K562 (cell line): ENCODE data around the gene MCL1. TPM values are rescaled to one million over a fixed set of nuclear protein-coding genes. Genes with fewer than 3 reads are reported as not detected.
A peak's percentile ranks its signal among the peaks of the same experiment; 100 is the strongest.

Experiments used
- ARID2 ChIP-seq: fragments of 450-650 bp; IDR thresholded peaks from 2 replicates; pipeline ENCODE4 v1.6.1; 2017; ENCODE audit warnings: antibody characterized with exemption, mild to moderate bottlenecking
- CXXC5 ChIP-seq: fragments of 250-450 bp; sonication (Bioruptor Pico); IDR thresholded peaks from 2 replicates; pipeline ENCODE4 v1.8.0; 2022; ENCODE audit warnings: inconsistent platforms, mild to moderate bottlenecking, moderate library complexity
- EP400 ChIP-seq: fragments of 450-650 bp; IDR thresholded peaks from 2 replicates; pipeline ENCODE4 v1.6.1; 2017; ENCODE audit warnings: antibody characterized with exemption, mild to moderate bottlenecking, moderate library complexity
- FOXP4 ChIP-seq: sonication (generic); formaldehyde crosslinking; IDR thresholded peaks from 2 replicates; pipeline ENCODE4 v1.8.0; 2022; ENCODE audit warnings: mild to moderate bottlenecking, missing genetic modification reagents, borderline replicate concordance
- GTF2F1 ChIP-seq: IDR thresholded peaks from 2 replicates; pipeline ENCODE4 v1.6.1; 2011; ENCODE audit warnings: low read depth, low read length, improper control_type of control experiment
- HDGF ChIP-seq: fragments of 450-650 bp; IDR thresholded peaks from 2 replicates; pipeline ENCODE4 v1.6.1; 2016
- KLF1 ChIP-seq: fragments of 450-650 bp; IDR thresholded peaks from 2 replicates; pipeline ENCODE4 v1.6.1; 2016; ENCODE audit warnings: missing genetic modification characterization, missing compliant biosample characterization
- NR4A1 ChIP-seq, 2 experiments: fragments of 250-450 bp in 1 of 2; fragments of 450-650 bp in 1 of 2; sonication (Bioruptor Pico) in 1 of 2; IDR thresholded peaks; 2 replicates each; pipeline versions ENCODE4 v1.4.0 to v1.6.1; 2016 to 2020; ENCODE audit warnings: mild to moderate bottlenecking in 2 of 2, missing compliant biosample characterization in 1 of 2, missing genetic modification characterization in 1 of 2, moderate library complexity in 1 of 2
- POLR2AphosphoS2 ChIP-seq: IDR thresholded peaks from 2 replicates; pipeline ENCODE4 v1.6.1; 2012; ENCODE audit warnings: low read length, improper control_type of control experiment
- TEAD1 ChIP-seq, 2 experiments: fragments of 450-650 bp in 1 of 2; sonication (generic) in 1 of 2; formaldehyde crosslinking; IDR thresholded peaks; 2 replicates each; pipeline versions ENCODE4 v1.4.0 to v1.8.0; 2020 to 2022; ENCODE audit warnings: mild to moderate bottlenecking in 2 of 2, missing genetic modification reagents in 1 of 2
- TEAD2 ChIP-seq: fragments of 450-650 bp; IDR thresholded peaks from 2 replicates; pipeline ENCODE4 v1.6.1; 2016; ENCODE audit warnings: missing genetic modification characterization, control low read depth, missing compliant biosample characterization
- ZBTB7A ChIP-seq: IDR thresholded peaks from 2 replicates; pipeline ENCODE4 v1.6.1; 2011; ENCODE audit warnings: low read depth, mild to moderate bottlenecking, low read length, moderate library complexity, borderline replicate concordance; ENCODE audit not compliant: control insufficient read depth
- ZNF165 ChIP-seq: fragments of 250-450 bp; sonication (Bioruptor Pico); IDR thresholded peaks from 2 replicates; pipeline ENCODE4 v1.4.0; 2020; ENCODE audit warnings: borderline replicate concordance
- polyA plus RNA-seq, 8 experiments: library from polyadenylated mRNA; depleted of rRNA in 4 of 8; stranded (reverse) in 5 of 8; unstranded in 3 of 8; fragments of >200 nt; fragmentation: Nextera tagmentation in 2 of 8; fragmentation: Illumina TruSeq in 1 of 8; extraction: Ambion mirVana in 2 of 8; extraction: Trizol in 1 of 8; gene quantifications; 2 replicates each; pipeline versions ENCODE4 v1.2.1 to v1.2.3, GENCODE V29; 2011 to 2014; ENCODE audit warnings: inconsistent platforms in 1 of 8, missing spikeins in 1 of 8
- total RNA-seq, 7 experiments: library from RNA; depleted of rRNA in 6 of 7; stranded (reverse); fragments of >200 nt in 6 of 7; fragmentation: Illumina TruSeq in 2 of 7; extraction: Trizol in 2 of 7; gene quantifications; 2 replicates each; pipeline versions ENCODE4 v1.2.1 to v1.2.3, GENCODE V29; 2011 to 2021; ENCODE audit warnings: low replicate concordance in 1 of 7
- TF ChIP-seq, protein P1 (sequence below): fragments of 450-650 bp; IDR thresholded peaks from 2 replicates; pipeline ENCODE4 v1.6.1; 2016; ENCODE audit warnings: mild to moderate bottlenecking, moderate library complexity

Gene MCL1
- total and polyA plus RNA-seq, 9 of the 15 experiments (the other 6 are each of a cell fraction or from before 2014, with no cell fraction given), result 27.1 to 224 (median 138) TPM

GRCh38 chr1:150561254-150561973, 18.0 kb downstream of the MCL1 start (continued):
- TF ChIP-seq FOXP4 (CRISPR knock-in tag) (peak; percentile 85; the same call in 1 of the 2 replicates), TEAD1 (CRISPR knock-in tag; IDR thresholded peaks at IDR 0.05) (peak; percentile 90 to 96), ZNF165 (CRISPR knock-in tag) (no peak), NR4A1 (CRISPR knock-in tag; IDR thresholded peaks at IDR 0.05) (no peak), NR4A1 (tag; IDR thresholded peaks at IDR 0.05) (no peak), ARID2 (0 out of 2 replicates have a peak, but pooled peaks have one; percentile 18), EP400 (peak; percentile 12; the same call in 1 of the 2 replicates), ZBTB7A (peak; percentile 17; the same call in 1 of the 2 replicates), GTF2F1 (no peak), CXXC5 (0 out of 2 replicates have a peak, but pooled peaks have one; percentile 25), KLF1 (no peak), HDGF (0 out of 2 replicates have a peak, but pooled peaks have one; percentile 72), POLR2AphosphoS2 (peak; percentile 83; the same call in 1 of the 2 replicates), TEAD2 (tag) (peak; percentile 27; the same call in 1 of the 2 replicates)
- TF ChIP-seq, protein P1, sequence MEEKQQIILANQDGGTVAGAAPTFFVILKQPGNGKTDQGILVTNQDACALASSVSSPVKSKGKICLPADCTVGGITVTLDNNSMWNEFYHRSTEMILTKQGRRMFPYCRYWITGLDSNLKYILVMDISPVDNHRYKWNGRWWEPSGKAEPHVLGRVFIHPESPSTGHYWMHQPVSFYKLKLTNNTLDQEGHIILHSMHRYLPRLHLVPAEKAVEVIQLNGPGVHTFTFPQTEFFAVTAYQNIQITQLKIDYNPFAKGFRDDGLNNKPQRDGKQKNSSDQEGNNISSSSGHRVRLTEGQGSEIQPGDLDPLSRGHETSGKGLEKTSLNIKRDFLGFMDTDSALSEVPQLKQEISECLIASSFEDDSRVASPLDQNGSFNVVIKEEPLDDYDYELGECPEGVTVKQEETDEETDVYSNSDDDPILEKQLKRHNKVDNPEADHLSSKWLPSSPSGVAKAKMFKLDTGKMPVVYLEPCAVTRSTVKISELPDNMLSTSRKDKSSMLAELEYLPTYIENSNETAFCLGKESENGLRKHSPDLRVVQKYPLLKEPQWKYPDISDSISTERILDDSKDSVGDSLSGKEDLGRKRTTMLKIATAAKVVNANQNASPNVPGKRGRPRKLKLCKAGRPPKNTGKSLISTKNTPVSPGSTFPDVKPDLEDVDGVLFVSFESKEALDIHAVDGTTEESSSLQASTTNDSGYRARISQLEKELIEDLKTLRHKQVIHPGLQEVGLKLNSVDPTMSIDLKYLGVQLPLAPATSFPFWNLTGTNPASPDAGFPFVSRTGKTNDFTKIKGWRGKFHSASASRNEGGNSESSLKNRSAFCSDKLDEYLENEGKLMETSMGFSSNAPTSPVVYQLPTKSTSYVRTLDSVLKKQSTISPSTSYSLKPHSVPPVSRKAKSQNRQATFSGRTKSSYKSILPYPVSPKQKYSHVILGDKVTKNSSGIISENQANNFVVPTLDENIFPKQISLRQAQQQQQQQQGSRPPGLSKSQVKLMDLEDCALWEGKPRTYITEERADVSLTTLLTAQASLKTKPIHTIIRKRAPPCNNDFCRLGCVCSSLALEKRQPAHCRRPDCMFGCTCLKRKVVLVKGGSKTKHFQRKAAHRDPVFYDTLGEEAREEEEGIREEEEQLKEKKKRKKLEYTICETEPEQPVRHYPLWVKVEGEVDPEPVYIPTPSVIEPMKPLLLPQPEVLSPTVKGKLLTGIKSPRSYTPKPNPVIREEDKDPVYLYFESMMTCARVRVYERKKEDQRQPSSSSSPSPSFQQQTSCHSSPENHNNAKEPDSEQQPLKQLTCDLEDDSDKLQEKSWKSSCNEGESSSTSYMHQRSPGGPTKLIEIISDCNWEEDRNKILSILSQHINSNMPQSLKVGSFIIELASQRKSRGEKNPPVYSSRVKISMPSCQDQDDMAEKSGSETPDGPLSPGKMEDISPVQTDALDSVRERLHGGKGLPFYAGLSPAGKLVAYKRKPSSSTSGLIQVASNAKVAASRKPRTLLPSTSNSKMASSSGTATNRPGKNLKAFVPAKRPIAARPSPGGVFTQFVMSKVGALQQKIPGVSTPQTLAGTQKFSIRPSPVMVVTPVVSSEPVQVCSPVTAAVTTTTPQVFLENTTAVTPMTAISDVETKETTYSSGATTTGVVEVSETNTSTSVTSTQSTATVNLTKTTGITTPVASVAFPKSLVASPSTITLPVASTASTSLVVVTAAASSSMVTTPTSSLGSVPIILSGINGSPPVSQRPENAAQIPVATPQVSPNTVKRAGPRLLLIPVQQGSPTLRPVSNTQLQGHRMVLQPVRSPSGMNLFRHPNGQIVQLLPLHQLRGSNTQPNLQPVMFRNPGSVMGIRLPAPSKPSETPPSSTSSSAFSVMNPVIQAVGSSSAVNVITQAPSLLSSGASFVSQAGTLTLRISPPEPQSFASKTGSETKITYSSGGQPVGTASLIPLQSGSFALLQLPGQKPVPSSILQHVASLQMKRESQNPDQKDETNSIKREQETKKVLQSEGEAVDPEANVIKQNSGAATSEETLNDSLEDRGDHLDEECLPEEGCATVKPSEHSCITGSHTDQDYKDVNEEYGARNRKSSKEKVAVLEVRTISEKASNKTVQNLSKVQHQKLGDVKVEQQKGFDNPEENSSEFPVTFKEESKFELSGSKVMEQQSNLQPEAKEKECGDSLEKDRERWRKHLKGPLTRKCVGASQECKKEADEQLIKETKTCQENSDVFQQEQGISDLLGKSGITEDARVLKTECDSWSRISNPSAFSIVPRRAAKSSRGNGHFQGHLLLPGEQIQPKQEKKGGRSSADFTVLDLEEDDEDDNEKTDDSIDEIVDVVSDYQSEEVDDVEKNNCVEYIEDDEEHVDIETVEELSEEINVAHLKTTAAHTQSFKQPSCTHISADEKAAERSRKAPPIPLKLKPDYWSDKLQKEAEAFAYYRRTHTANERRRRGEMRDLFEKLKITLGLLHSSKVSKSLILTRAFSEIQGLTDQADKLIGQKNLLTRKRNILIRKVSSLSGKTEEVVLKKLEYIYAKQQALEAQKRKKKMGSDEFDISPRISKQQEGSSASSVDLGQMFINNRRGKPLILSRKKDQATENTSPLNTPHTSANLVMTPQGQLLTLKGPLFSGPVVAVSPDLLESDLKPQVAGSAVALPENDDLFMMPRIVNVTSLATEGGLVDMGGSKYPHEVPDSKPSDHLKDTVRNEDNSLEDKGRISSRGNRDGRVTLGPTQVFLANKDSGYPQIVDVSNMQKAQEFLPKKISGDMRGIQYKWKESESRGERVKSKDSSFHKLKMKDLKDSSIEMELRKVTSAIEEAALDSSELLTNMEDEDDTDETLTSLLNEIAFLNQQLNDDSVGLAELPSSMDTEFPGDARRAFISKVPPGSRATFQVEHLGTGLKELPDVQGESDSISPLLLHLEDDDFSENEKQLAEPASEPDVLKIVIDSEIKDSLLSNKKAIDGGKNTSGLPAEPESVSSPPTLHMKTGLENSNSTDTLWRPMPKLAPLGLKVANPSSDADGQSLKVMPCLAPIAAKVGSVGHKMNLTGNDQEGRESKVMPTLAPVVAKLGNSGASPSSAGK, result no peak
